K562 (cell line): Measurements from ENCODE around the gene ZNF177. TPM values are rescaled to one million over a fixed set of nuclear protein-coding genes. Genes with fewer than 3 reads are reported as not detected.

ENCODE experiments used
- ATAC-seq: fragments of 200-7000 bp; cut with Tn5 transposase; 3 replicates; pipeline ENCODE4 v1.9.1; 2020; ENCODE audit warnings: moderate library complexity
- BruUV-seq: library from RNA; stranded (reverse); fragments of 400-500 nt; replicated peaks from 2 replicates; lab custom pipeline; 2021; lab: Mats Ljungman, UMichigan
- CTCF ChIA-PET: fragments of 300-600 bp; formaldehyde crosslinking; extraction: SDS; loops from one replicate; lab custom pipeline; 2021; ENCODE audit warnings: low intra/inter-chr PET ratio; lab: Yijun Ruan, JAX
- POLR2A ChIA-PET: fragments of 300-600, 350-650 bp; sonication (Branson Sonifier 250); formaldehyde crosslinking; extraction: SDS; loops from one replicate; lab custom pipeline; 2021; ENCODE audit warnings: antibody characterized with exemption, inconsistent platforms; lab: Yijun Ruan, JAX
- DNase-seq, 4 experiments: peaks; one replicate each; pipeline versions ENCODE4 v3.0.0 to v3.0.0-alpha.2; 2011 to 2018; ENCODE audit warnings: low spot score in 3 of 4, mixed read lengths in 3 of 4; ENCODE audit errors: extremely low read depth in 1 of 4
- FAIRE-seq: peaks from 2 replicates; lab custom pipeline; 2011; peaks lifted over from hg19 to GRCh38; lab: Jason Lieb, UNC
- H2AFZ ChIP-seq: 2 replicates; pipeline ENCODE4 v1.6.0; 2011; ENCODE audit warnings: low read depth, low read length, control low read depth, inconsistent platforms
- H3K27ac ChIP-seq: fragments of 200-600 bp; 3 replicates; pipeline ENCODE4 v1.8.0; 2011; ENCODE audit warnings: low read depth, mild to moderate bottlenecking, control low read depth, inconsistent platforms, low read length, moderate library complexity, mixed read lengths; ENCODE audit errors: extremely low read depth
- H3K27me3 ChIP-seq, 2 experiments: fragments of 300-600 bp in 1 of 2; 2 replicates in 1 of 2; 3 replicates in 1 of 2; pipeline versions ENCODE4 v1.6.0 to v1.8.0; 2011; ENCODE audit warnings: inconsistent platforms in 2 of 2, low read length in 2 of 2, mild to moderate bottlenecking in 1 of 2, mixed read lengths in 1 of 2, moderate library complexity in 1 of 2; ENCODE audit not compliant: control insufficient read depth in 2 of 2, insufficient read depth in 2 of 2
- H3K36me3 ChIP-seq: fragments of 300-600 bp; 3 replicates; pipeline ENCODE4 v1.8.0; 2011; ENCODE audit warnings: mild to moderate bottlenecking, low read length, inconsistent platforms; ENCODE audit not compliant: control insufficient read depth, insufficient read depth
- H3K4me1 ChIP-seq, 2 experiments: fragments of 200-600 bp in 1 of 2; replicated peaks in 1 of 2; 2 replicates in 1 of 2; 3 replicates in 1 of 2; pipeline versions ENCODE4 v1.5.1 to v1.8.0; 2011; ENCODE audit warnings: inconsistent platforms in 2 of 2, low read length in 2 of 2, mild to moderate bottlenecking in 1 of 2, mixed read lengths in 1 of 2, moderate library complexity in 1 of 2; ENCODE audit not compliant: control insufficient read depth in 2 of 2, insufficient read depth in 2 of 2
- H3K4me2 ChIP-seq: 2 replicates; pipeline ENCODE4 v1.6.1; 2011; ENCODE audit warnings: low read length, control low read depth, inconsistent platforms, mixed read lengths; ENCODE audit not compliant: insufficient read depth
- H3K4me3 ChIP-seq: fragments of 200-600 bp; sonication (generic), shearing (Covaris generic); 2 replicates; pipeline ENCODE4 v1.5.1; 2016; ENCODE audit warnings: control low read depth, inconsistent platforms
- H3K79me2 ChIP-seq: fragments of 200-600 bp; 3 replicates; pipeline ENCODE4 v1.8.0; 2011; ENCODE audit warnings: low read length, inconsistent platforms; ENCODE audit not compliant: control insufficient read depth, insufficient read depth
- H3K9ac ChIP-seq, 2 experiments: 2 replicates each; pipeline versions ENCODE4 v1.6.0 to v1.6.1; 2011; ENCODE audit warnings: low read depth in 2 of 2, low read length in 2 of 2, control low read depth in 1 of 2, inconsistent platforms in 1 of 2, mild to moderate bottlenecking in 1 of 2, mixed read lengths in 1 of 2; ENCODE audit not compliant: insufficient read depth in 1 of 2
- H3K9me1 ChIP-seq: one replicate; pipeline ENCODE4 v1.6.0; 2011; ENCODE audit warnings: inconsistent platforms, mild to moderate bottlenecking, low read length, moderate library complexity; ENCODE audit not compliant: control insufficient read depth, insufficient read depth
- H3K9me3 ChIP-seq: replicated peaks from 2 replicates; pipeline ENCODE4 v1.5.1; 2011; ENCODE audit warnings: low read depth, low read length, inconsistent platforms; ENCODE audit not compliant: control insufficient read depth, insufficient read depth
- H4K20me1 ChIP-seq: replicated peaks from 2 replicates; pipeline ENCODE4 v1.6.1; 2011; ENCODE audit warnings: low read length, inconsistent platforms, mixed read lengths; ENCODE audit not compliant: control insufficient read depth, insufficient read depth
- CBX1 ChIP-seq: sonication (generic); IDR thresholded peaks from 2 replicates; pipeline ENCODE4 v1.6.1; 2016; ENCODE audit warnings: antibody characterized with exemption, low read depth, mild to moderate bottlenecking
- CCAR2 ChIP-seq: fragments of 200-400 bp; formaldehyde crosslinking; IDR thresholded peaks from 2 replicates; pipeline ENCODE4 v1.6.1; 2017; ENCODE audit warnings: mild to moderate bottlenecking, low read depth, low read length
- FOXA1 ChIP-seq: fragments of 450-650 bp; IDR thresholded peaks from 2 replicates; pipeline ENCODE4 v1.6.1; 2016; ENCODE audit warnings: mild to moderate bottlenecking, borderline replicate concordance
- JUN ChIP-seq, 2 experiments: sonication (generic) in 1 of 2; formaldehyde crosslinking in 1 of 2; IDR thresholded peaks; 2 replicates each; pipeline versions ENCODE4 v1.6.1 to v1.8.0; 2012 to 2022; ENCODE audit warnings: borderline replicate concordance in 2 of 2, mild to moderate bottlenecking in 2 of 2, improper control_type of control experiment in 1 of 2, low read depth in 1 of 2, low read length in 1 of 2, missing genetic modification reagents in 1 of 2
- KLF1 ChIP-seq: fragments of 450-650 bp; IDR thresholded peaks from 2 replicates; pipeline ENCODE4 v1.6.1; 2016; ENCODE audit warnings: missing genetic modification characterization, missing compliant biosample characterization
- MAFF ChIP-seq: IDR thresholded peaks from 2 replicates; pipeline ENCODE4 v1.6.1; 2012; ENCODE audit warnings: low read length, improper control_type of control experiment
- NR2F6 ChIP-seq: fragments of 450-650 bp; formaldehyde crosslinking; IDR thresholded peaks from 2 replicates; pipeline ENCODE4 v1.4.0; 2020; ENCODE audit warnings: mild to moderate bottlenecking
- NUFIP1 ChIP-seq: fragments of 450-650 bp; IDR thresholded peaks from 2 replicates; pipeline ENCODE4 v1.6.1; 2018; ENCODE audit not compliant: partially characterized antibody
- RBM22 ChIP-seq: fragments of 200-400 bp; formaldehyde crosslinking; IDR thresholded peaks from 2 replicates; pipeline ENCODE4 v1.6.1; 2018; ENCODE audit warnings: low read length, low read depth; ENCODE audit not compliant: poor library complexity, severe bottlenecking
- RHOXF2B ChIP-seq: fragments of 250-450 bp; sonication (Bioruptor Pico); conservative IDR thresholded peaks from 2 replicates; pipeline ENCODE4 v1.5.1; 2021
- SAFB ChIP-seq: fragments of 200-400 bp; formaldehyde crosslinking; IDR thresholded peaks from 2 replicates; pipeline ENCODE4 v1.6.1; 2017; ENCODE audit warnings: low read depth, low read length, borderline replicate concordance
- SAFB2 ChIP-seq: fragments of 200-400 bp; formaldehyde crosslinking; IDR thresholded peaks from 2 replicates; pipeline ENCODE4 v1.6.1; 2018; ENCODE audit warnings: borderline replicate concordance, low read length, low read depth, moderate library complexity; ENCODE audit not compliant: severe bottlenecking
- TAF15 ChIP-seq: fragments of 200-400 bp; formaldehyde crosslinking; IDR thresholded peaks from 2 replicates; pipeline ENCODE4 v1.6.1; 2017; ENCODE audit warnings: mild to moderate bottlenecking, low read depth, low read length, moderate library complexity
- ZNF24 ChIP-seq: fragments of 450-650 bp; IDR thresholded peaks from 2 replicates; pipeline ENCODE4 v1.6.1; 2016
- ZNF75A ChIP-seq: fragments of 450-650 bp; formaldehyde crosslinking; IDR thresholded peaks from 2 replicates; pipeline ENCODE4 v1.4.0; 2020; ENCODE audit warnings: mild to moderate bottlenecking
- WGBS: fragments of 100-300 bp; shearing (Covaris generic); methylation state at CpG from one replicate; pipeline ENCODE4 v1.1.6; 2016; ENCODE audit warnings: low coverage, mixed read lengths; ENCODE audit not compliant: insufficient coverage; ENCODE audit errors: missing lambda C conversion rate; 5-methylcytosine and 5-hydroxymethylcytosine counted together
- in situ Hi-C: fragments of 300-500 bp; cut with MboI; formaldehyde crosslinking; loops from 4 replicates; pipeline ENCODE4 v1.15.0; 2018; ENCODE audit warnings: inconsistent platforms, mixed read lengths
- intact Hi-C: fragments of 100-400 bp; cut with micrococcal nuclease; formaldehyde crosslinking; loops from 2 replicates; pipeline ENCODE4 v1.14.2; 2022
- polyA plus RNA-seq, 8 experiments: library from polyadenylated mRNA; depleted of rRNA in 4 of 8; stranded (reverse) in 5 of 8; unstranded in 3 of 8; fragments of >200 nt; fragmentation: Nextera tagmentation in 2 of 8; fragmentation: Illumina TruSeq in 1 of 8; extraction: Ambion mirVana in 2 of 8; extraction: Trizol in 1 of 8; gene quantifications; 2 replicates each; pipeline versions ENCODE4 v1.2.1 to v1.2.3, GENCODE V29; 2011 to 2014; ENCODE audit warnings: inconsistent platforms in 1 of 8, missing spikeins in 1 of 8
- total RNA-seq, 7 experiments: library from RNA; depleted of rRNA in 6 of 7; stranded (reverse); fragments of >200 nt in 6 of 7; fragmentation: Illumina TruSeq in 2 of 7; extraction: Trizol in 2 of 7; gene quantifications; 2 replicates each; pipeline versions ENCODE4 v1.2.1 to v1.2.3, GENCODE V29; 2011 to 2021; ENCODE audit warnings: low replicate concordance in 1 of 7
- TF ChIP-seq, protein P1 (sequence below), 2 experiments: fragments of 450-650 bp; conservative IDR thresholded peaks; 2 replicates each; pipeline ENCODE4 v1.6.1; 2017; ENCODE audit warnings: mild to moderate bottlenecking in 2 of 2, moderate library complexity in 2 of 2

The ZNF177 gene
- total and polyA plus RNA-seq, 9 of the 15 experiments (the other 6 are each of a cell fraction or from before 2014, with no cell fraction given), result 0.25 to 1.8 (median 1.1) TPM

DNA sequence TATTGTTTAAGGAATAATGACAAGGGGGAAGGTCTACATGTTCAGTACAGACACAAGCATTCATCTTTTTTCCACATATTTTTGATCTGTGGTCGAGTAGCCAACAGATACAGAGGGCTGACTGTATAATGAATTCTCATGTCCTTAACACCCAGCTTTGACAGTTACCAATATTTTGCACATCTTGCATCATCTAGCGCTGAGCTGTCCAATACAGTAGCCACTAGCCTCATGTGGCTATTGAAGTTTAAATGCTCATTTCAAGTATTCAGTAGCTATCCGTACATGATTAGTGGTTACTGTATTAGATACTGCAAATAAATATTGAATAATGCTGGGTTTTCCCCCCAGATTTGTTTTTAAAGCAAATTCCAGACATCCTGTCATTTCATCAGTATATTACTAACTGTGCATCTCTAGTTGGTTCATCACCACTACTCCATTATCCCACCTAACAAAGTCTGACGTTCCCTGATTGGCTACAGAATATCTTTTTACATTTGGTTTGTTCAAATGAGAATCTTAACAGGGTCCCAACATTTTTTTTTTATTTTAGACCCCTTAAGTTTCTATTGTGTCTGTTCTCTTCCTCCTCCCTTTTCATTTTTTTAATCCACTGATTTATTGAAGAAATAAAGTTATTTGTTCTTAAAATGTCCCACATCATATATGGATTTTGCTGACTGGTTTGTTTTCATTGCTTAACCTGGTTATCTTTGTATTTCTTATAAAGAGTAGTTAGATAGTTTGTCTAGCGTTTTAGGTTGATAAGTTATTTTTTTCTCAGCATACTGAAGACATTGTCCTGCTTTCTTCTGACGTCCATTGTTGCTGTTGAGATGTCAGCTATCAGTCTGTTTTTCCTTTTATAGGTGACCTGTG, 8.2 kb downstream of the ZNF177 start (continued):
- no peak for TF ChIP-seq FOXA1
- no peak for TF ChIP-seq JUN (IDR thresholded peaks at IDR 0.05; ENCODE audit: borderline replicate concordance, low read depth, low read length)
- no peak for TF ChIP-seq JUN (CRISPR knock-in tag; IDR thresholded peaks at IDR 0.05; ENCODE audit: borderline replicate concordance)
- TF ChIP-seq KLF1 (tag), result no peak
- TF ChIP-seq RBM22, result no peak
- no peak for TF ChIP-seq RHOXF2B (CRISPR knock-in tag)
- no peak for TF ChIP-seq NR2F6 (CRISPR knock-in tag)
- TF ChIP-seq MAFF, result peak; percentile 40; the same call in 1 of the 2 replicates

- H3K79me2 ChIP-seq, result no peaks in the 10 kb centered on the region
- no peaks in the 10 kb centered on the region for H3K27me3 ChIP-seq
- no peaks in the 10 kb centered on the region for H3K4me1 ChIP-seq
- DNase-seq (no peak), ATAC-seq (no peak), FAIRE-seq (no peak)
- no TSS peak for BruUV-seq
- no peak overlapping the region for H3K4me2 ChIP-seq
- H3K9me1 ChIP-seq, result no peaks in the 10 kb centered on the region
- H3K4me3 ChIP-seq, result no peak overlapping the region
- H3K9me3 ChIP-seq, result peaks cover 1% of the 10 kb centered on the region
- POLR2A ChIA-PET, result no interaction called here
- intact Hi-C loops, result no loop called here
- no peak overlapping the region for H3K9ac ChIP-seq
- H4K20me1 ChIP-seq, result no peaks in the 10 kb centered on the region
- H2AFZ ChIP-seq, result no peak overlapping the region
- in situ Hi-C loops, result no loop called here
- H3K36me3 ChIP-seq, result no peaks in the 10 kb centered on the region
- 4% methylated on average over 4 of the region's 4 CpGs for WGBS
- CTCF ChIA-PET, result no interaction called here
- H3K27ac ChIP-seq, result no peak overlapping the region
- TF ChIP-seq CBX1, result peak; percentile 20; the same call in 1 of the 2 replicates
- TF ChIP-seq, protein P1, sequence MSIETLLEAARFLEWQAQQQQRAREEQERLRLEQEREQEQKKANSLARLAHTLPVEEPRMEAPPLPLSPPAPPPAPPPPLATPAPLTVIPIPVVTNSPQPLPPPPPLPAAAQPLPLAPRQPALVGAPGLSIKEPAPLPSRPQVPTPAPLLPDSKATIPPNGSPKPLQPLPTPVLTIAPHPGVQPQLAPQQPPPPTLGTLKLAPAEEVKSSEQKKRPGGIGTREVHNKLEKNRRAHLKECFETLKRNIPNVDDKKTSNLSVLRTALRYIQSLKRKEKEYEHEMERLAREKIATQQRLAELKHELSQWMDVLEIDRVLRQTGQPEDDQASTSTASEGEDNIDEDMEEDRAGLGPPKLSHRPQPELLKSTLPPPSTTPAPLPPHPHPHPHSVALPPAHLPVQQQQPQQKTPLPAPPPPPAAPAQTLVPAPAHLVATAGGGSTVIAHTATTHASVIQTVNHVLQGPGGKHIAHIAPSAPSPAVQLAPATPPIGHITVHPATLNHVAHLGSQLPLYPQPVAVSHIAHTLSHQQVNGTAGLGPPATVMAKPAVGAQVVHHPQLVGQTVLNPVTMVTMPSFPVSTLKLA (conservative IDR thresholded peaks at IDR 0.05), result no peak
- TF ChIP-seq ZNF75A (CRISPR knock-in tag), result 0 out of 2 replicates have a peak, but pooled peaks have one; percentile 0
- no peak for TF ChIP-seq SAFB
- TF ChIP-seq CCAR2, result no peak
- TF ChIP-seq SAFB2, result no peak
- no peak for TF ChIP-seq TAF15
- TF ChIP-seq NUFIP1, result no peak
- TF ChIP-seq ZNF24, result no peak
These were observed 18.6 kb downstream of the ZNF177 start for GRCh38 chr19:9381361-9381785.
